Kidney epithelial cell (primary cell): ENCODE data around the gene ROGDI. TPM values are rescaled to one million over a fixed set of nuclear protein-coding genes. Genes with fewer than 3 reads are reported as not detected.

ENCODE experiments used
- DNase-seq: peaks from one replicate; pipeline ENCODE4 v3.0.0-alpha.2; 2010; ENCODE audit warnings: low read depth
- H3K27me3 ChIP-seq: 2 replicates; pipeline ENCODE4 v1.6.0; 2011; ENCODE audit warnings: low read length; ENCODE audit not compliant: control insufficient read depth, insufficient read depth
- H3K36me3 ChIP-seq: 2 replicates; pipeline ENCODE4 v1.5.1; 2011; ENCODE audit warnings: low read length; ENCODE audit not compliant: control insufficient read depth, insufficient read depth
- H3K4me3 ChIP-seq: 2 replicates; pipeline ENCODE4 v1.5.1; 2011; ENCODE audit warnings: low read depth, mild to moderate bottlenecking, control low read depth, low read length
- CTCF ChIP-seq: IDR thresholded peaks from 2 replicates; pipeline ENCODE4 v1.5.1; 2011; ENCODE audit warnings: mild to moderate bottlenecking, moderate library complexity, low read length, control low read depth, inconsistent platforms; ENCODE audit not compliant: insufficient read depth, poor library complexity, severe bottlenecking
- total RNA-seq: library from RNA; depleted of rRNA; stranded (reverse); fragments of >200 nt; gene quantifications from 2 replicates; pipeline ENCODE4 v1.2.3, GENCODE V29; 2015

The ROGDI gene
- total RNA-seq, 1 donor from 2014 or later = 24.3 TPM

- H3K27me3 ChIP-seq = no peaks in the 10 kb centered on the region
- peaks cover 1% of the 10 kb centered on the region for H3K36me3 ChIP-seq
- TF ChIP-seq CTCF = no peak
- H3K4me3 ChIP-seq = no peak overlapping the region
- DNase-seq = no peak
These were observed 3.1 kb downstream of the ROGDI start for GRCh38 chr16:4799171-4799855.

- Histone ChIP-seq H3K27me3 (no peaks in the 10 kb centered on the region), H3K36me3 (peaks cover 1% of the 10 kb centered on the region), H3K4me3 (no peak overlapping the region)
- DNase-seq = no peak
- TF ChIP-seq CTCF = no peak
These were observed 4.0 kb downstream of the ROGDI start for GRCh38 chr16:4798456-4798855.

- TF ChIP-seq CTCF = no peak
- Histone ChIP-seq H3K4me3 (no peak overlapping the region), H3K27me3 (no peaks in the 10 kb centered on the region), H3K36me3 (peaks cover 1% of the 10 kb centered on the region)
- DNase-seq = no peak
These were observed 4.6 kb downstream of the ROGDI start for GRCh38 chr16:4797805-4798252.

- no peak for TF ChIP-seq CTCF
- H3K4me3 ChIP-seq = no peak overlapping the region
- DNase-seq = no peak
- H3K27me3 ChIP-seq = no peaks in the 10 kb centered on the region
- peaks cover 1% of the 10 kb centered on the region for H3K36me3 ChIP-seq
These were observed 5.2 kb downstream of the ROGDI start for GRCh38 chr16:4796982-4797804.

- Histone ChIP-seq H3K27me3 (no peaks in the 10 kb centered on the region), H3K36me3 (peaks cover 1% of the 10 kb centered on the region), H3K4me3 (no peak overlapping the region)
- TF ChIP-seq CTCF = no peak
- DNase-seq = no peak
These were observed 6.4 kb downstream of the ROGDI start for GRCh38 chr16:4795828-4796572.
